ENCODE data around the gene METTL23.
"Not testable (repeated sequence)": the region's sequence is repeated elsewhere in the genome, so short reads cannot be mapped to it uniquely, and the experiment has no call there.

Gene METTL23

GRCh38 chr17:76710863-76711611 is 15.6 kb upstream of the METTL23 start, which contains the start of gene MXRA7:
MXRA7 (minus strand) TSS chr17:76710965; CDS start chr17:76710946, 19 bp downstream.
- no peak for TF ChIP-seq CTCF (conservative IDR thresholded peaks at IDR 0.05; ENCODE audit: low read depth, low read length)
- no peak for DNase-seq (ENCODE audit: low read depth)

GRCh38 chr17:76712321-76712720 is 14.3 kb upstream of the METTL23 start:
- H3K4me3 ChIP-seq (ENCODE audit: low read length); DNase-seq (ENCODE audit: low read depth): not testable (repeated sequence)

More at GRCh38 chr17:76710863-76711611, 15.6 kb upstream of the METTL23 start, which contains the start of gene MXRA7:
- H3K4me3 ChIP-seq (ENCODE audit: low read length) = peak within 1 kb of the TSS; percentile 59

DNA sequence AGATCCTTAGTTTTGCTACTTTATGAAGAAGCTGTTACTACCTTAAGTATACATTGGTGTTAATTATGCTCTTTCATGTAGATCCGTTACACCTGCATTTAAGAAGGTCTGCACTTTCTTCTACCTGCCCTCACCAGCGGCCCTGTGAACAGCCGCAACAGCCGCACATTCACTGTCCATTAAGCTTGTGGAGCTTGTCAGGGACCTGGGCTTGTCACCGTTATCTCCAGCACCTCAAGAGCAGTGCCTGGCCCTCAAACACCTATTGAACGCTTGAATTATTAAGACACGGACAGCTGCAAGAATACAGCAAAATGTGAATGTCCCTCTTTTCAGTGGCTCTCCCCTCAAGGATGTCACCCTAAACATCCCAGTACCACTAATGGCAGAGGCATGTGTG is 12.9 kb upstream of the METTL23 start:
- no peak for TF ChIP-seq CTCF (conservative IDR thresholded peaks at IDR 0.05; ENCODE audit: low read depth, low read length)
- DNase-seq (ENCODE audit: low read depth) = no peak
- H3K4me3 ChIP-seq (ENCODE audit: low read length) = no peak overlapping the region

DNA sequence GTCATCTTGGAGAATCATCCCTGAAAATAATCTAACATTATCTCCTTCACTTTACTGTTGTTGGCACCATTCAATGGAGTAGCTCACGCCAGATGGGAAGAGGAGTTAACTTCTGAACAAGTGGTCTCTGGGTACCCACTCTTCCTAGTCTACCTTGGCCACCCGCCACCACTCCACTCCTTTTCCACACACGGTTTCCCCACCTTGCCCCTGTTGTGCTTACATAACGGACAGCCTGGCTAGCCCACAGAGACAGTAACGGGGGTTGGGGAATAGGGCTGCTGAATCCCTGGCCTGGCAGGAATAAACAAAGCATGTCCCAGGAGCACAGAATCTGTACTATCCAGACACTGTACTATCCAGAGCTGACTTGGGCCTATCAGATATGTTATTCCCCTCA is 12.3 kb upstream of the METTL23 start:
- TF ChIP-seq CTCF (conservative IDR thresholded peaks at IDR 0.05; ENCODE audit: low read depth, low read length) = no peak
- DNase-seq (ENCODE audit: low read depth) = no peak

GRCh38 chr17:76714822-76715495 is 11.7 kb upstream of the METTL23 start:
- H3K4me3 ChIP-seq (ENCODE audit: low read length) = no peak overlapping the region
- peak; percentile 83 for TF ChIP-seq CTCF (conservative IDR thresholded peaks at IDR 0.05; ENCODE audit: low read depth, low read length)
- no peak for DNase-seq (ENCODE audit: low read depth)

More for the DNA sequence above, 12.3 kb upstream of the METTL23 start:
- no peak overlapping the region for H3K4me3 ChIP-seq (ENCODE audit: low read length)

DNA sequence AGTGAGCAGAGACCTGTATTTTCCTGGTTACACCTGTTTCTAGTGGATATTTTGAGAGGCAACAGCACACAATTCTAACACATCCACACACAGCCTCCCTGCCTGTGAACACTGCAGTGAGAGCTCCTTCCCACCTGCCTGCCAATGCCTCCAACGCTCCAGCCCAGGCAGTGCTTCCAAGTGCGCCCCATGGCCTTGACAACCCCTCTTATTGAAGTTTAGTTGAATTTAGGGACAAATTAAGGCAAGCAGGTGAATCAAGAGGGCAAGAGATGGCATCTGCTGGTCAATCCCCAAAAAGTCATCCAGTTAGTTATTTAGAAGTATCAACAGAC is 11.2 kb upstream of the METTL23 start:
- no peak for DNase-seq (ENCODE audit: low read depth)
- no peak for TF ChIP-seq CTCF (conservative IDR thresholded peaks at IDR 0.05; ENCODE audit: low read depth, low read length)
- H3K4me3 ChIP-seq (ENCODE audit: low read length) = no peak overlapping the region

DNA sequence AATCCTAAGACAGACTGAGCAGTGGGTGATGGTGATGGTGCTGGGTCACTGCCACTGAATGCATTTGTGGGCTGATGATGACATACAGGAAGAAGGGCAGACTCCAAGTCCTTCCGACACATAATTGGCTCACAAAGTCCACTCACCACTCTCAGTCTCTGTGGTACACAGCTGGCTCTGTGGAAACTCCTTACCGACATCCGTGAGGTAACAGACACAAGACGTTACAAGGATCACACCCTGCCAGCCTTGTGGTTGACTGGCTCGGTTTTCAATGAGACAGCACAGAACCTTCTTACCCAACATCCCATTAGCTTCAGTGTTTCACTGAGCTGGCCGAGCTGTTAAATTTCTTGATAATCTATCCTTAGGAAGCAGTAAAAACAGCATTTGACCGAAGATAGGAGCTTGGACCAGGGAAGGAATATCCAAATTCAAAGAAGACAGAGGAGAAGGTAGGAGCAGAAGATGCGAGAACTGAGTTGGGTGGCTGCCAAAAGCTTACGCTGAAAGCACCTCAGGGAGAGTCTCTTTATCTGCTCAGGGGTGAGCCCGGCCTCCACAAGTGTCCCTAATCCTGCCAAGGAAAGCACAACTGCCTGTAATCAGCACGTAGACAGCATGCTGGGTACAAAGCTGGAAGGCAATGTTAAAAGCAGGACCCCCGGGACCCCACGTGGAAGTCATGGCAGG is 10.3 kb upstream of the METTL23 start:
- no peak for TF ChIP-seq CTCF (conservative IDR thresholded peaks at IDR 0.05; ENCODE audit: low read depth, low read length)
- no peak for DNase-seq (ENCODE audit: low read depth)
- H3K4me3 ChIP-seq (ENCODE audit: low read length) = no peak overlapping the region
